HK-2 (cell line): ENCODE measurements around the gene SYT5.
"Not testable (repeated sequence)": the region's sequence is repeated elsewhere in the genome, so short reads cannot be mapped to it uniquely, and the experiment has no call there.

Experiments
- DNase-seq: peaks from one replicate; pipeline ENCODE4 v3.0.0-alpha.2; 2018; ENCODE audit not compliant: unreplicated experiment

Gene SYT5

GRCh38 chr19:55179606-55180484 lies at the start of gene SYT5:
TSS of gene SYT5 (minus strand) at chr19:55180289. CDS start at chr19:55179041, 1,248 bp downstream.
- peak; percentile 66 for DNase-seq

- no peak for DNase-seq
Observed at GRCh38 chr19:55229789-55230182, 49.7 kb upstream of the SYT5 start.

- DNase-seq, result no peak
Observed at GRCh38 chr19:55229145-55229788, 49.2 kb upstream of the SYT5 start.

- no peak for DNase-seq
Observed at GRCh38 chr19:55228403-55229031, 48.4 kb upstream of the SYT5 start, which contains the start of gene TMEM86B. TSS of gene TMEM86B (minus strand) at chr19:55228763. CDS start at chr19:55228741, 22 bp downstream.

- DNase-seq, result no peak
Observed at GRCh38 chr19:55228015-55228391, 47.9 kb upstream of the SYT5 start.

- DNase-seq, result no peak
Observed at GRCh38 chr19:55227241-55228014, 47.3 kb upstream of the SYT5 start.

GRCh38 chr19:55226788-55227187 lies 46.7 kb upstream of the SYT5 start:
- DNase-seq, result no peak

GRCh38 chr19:55226273-55226672 lies 46.2 kb upstream of the SYT5 start:
- no peak for DNase-seq

GRCh38 chr19:55225415-55225958 lies 45.4 kb upstream of the SYT5 start:
- DNase-seq, result no peak

GRCh38 chr19:55224679-55225414 lies 44.8 kb upstream of the SYT5 start:
- not testable (repeated sequence) for DNase-seq

GRCh38 chr19:55224038-55224665 lies 44.1 kb upstream of the SYT5 start:
- DNase-seq, result no peak

- DNase-seq, result no peak
Observed at GRCh38 chr19:55223291-55224037, 43.4 kb upstream of the SYT5 start.

GRCh38 chr19:55220525-55220924 lies 40.4 kb upstream of the SYT5 start:
- DNase-seq, result no peak

GRCh38 chr19:55216461-55217198 lies 36.5 kb upstream of the SYT5 start:
- peak; percentile 98 for DNase-seq

GRCh38 chr19:55213547-55213946 lies 33.5 kb upstream of the SYT5 start:
- no peak for DNase-seq

- DNase-seq, result no peak
Observed at GRCh38 chr19:55212447-55212846, 32.4 kb upstream of the SYT5 start.

- no peak for DNase-seq
Observed at GRCh38 chr19:55209693-55210472, 29.8 kb upstream of the SYT5 start.
